SU-DHL-6 (cell line): Measurements from ENCODE around the gene TMEM273.

Source experiments
- CTCF ChIP-seq: fragments of 200-600 bp; sonication (generic); IDR thresholded peaks from one replicate; pipeline ENCODE4 v1.5.1; 2017; ENCODE audit warnings: antibody characterized with exemption, mild to moderate bottlenecking, low read length, moderate library complexity; ENCODE audit not compliant: insufficient read depth, poor library complexity, severe bottlenecking
- EZH2phosphoT487 ChIP-seq: fragments of 200-600 bp; sonication (generic), shearing (Covaris generic); conservative IDR thresholded peaks from 2 replicates; pipeline ENCODE4 v1.6.1; 2018; ENCODE audit warnings: mild to moderate bottlenecking, antibody characterized with exemption, low read length, moderate library complexity, mixed read lengths

- TF ChIP-seq CTCF (no peak), EZH2phosphoT487 (no peak)
These were observed 81.7 kb downstream of the TMEM273 start for GRCh38 chr10:49106451-49106850.
